Fibroblast of pulmonary artery (primary cell): ENCODE measurements around the gene MSRB3.

Source experiments
- DNase-seq: peaks from one replicate; pipeline ENCODE4 v3.0.0-alpha.2; 2010; ENCODE audit warnings: low read depth
- H3K4me3 ChIP-seq: replicated peaks from 2 replicates; pipeline ENCODE4 v1.5.1; 2011; ENCODE audit warnings: low read depth, mild to moderate bottlenecking, control low read depth, low read length, moderate library complexity
- TF ChIP-seq, protein P1 (sequence below): IDR thresholded peaks from 2 replicates; pipeline ENCODE4 v1.5.1; 2011; ENCODE audit warnings: mild to moderate bottlenecking, control low read depth, low read length, inconsistent platforms; ENCODE audit errors: missing control alignments

MSRB3 gene

DNA sequence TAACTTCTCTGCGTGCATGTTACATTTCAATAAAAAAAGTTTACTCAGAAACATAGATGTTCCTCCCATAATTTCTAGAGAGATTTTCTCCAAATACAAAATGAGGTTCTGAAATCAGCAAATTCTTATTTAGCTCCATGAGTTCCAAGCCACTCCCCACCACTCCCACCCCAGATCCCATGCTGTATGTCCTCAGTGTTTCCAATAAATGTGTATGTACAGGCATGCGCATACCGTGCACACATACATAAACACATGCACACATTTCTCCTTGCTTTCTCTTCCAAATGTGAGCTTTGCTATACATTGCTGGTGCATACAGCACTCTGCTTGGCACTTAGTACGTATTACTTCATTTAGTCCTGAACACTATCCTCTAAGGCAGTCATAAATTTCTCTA is 209.7 kb downstream of the MSRB3 start:
- H3K4me3 ChIP-seq = no peak overlapping the region
- TF ChIP-seq, protein P1, sequence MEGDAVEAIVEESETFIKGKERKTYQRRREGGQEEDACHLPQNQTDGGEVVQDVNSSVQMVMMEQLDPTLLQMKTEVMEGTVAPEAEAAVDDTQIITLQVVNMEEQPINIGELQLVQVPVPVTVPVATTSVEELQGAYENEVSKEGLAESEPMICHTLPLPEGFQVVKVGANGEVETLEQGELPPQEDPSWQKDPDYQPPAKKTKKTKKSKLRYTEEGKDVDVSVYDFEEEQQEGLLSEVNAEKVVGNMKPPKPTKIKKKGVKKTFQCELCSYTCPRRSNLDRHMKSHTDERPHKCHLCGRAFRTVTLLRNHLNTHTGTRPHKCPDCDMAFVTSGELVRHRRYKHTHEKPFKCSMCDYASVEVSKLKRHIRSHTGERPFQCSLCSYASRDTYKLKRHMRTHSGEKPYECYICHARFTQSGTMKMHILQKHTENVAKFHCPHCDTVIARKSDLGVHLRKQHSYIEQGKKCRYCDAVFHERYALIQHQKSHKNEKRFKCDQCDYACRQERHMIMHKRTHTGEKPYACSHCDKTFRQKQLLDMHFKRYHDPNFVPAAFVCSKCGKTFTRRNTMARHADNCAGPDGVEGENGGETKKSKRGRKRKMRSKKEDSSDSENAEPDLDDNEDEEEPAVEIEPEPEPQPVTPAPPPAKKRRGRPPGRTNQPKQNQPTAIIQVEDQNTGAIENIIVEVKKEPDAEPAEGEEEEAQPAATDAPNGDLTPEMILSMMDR = no peak
- DNase-seq = no peak

DNA sequence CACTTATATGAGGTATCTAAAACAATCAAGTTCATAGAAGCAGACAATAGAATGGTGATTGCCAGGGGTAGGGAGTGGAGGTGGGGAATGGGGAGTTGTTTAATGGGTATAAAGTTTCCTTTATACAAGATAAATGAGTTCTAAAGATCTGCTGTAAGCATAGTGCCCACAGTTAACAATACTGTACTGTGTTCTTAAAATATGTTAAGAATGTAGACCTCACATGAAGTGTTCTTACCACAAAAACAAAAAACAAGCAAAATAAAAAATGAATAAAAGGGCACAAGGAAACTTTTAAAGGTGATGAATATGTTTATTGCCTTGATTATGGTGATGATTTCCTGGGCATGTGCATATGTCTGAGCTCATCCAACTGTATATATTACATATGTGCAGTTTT is 211.8 kb downstream of the MSRB3 start:
- no peak overlapping the region for H3K4me3 ChIP-seq
- peak; percentile 44 for DNase-seq
- TF ChIP-seq, protein P1 = no peak

DNA sequence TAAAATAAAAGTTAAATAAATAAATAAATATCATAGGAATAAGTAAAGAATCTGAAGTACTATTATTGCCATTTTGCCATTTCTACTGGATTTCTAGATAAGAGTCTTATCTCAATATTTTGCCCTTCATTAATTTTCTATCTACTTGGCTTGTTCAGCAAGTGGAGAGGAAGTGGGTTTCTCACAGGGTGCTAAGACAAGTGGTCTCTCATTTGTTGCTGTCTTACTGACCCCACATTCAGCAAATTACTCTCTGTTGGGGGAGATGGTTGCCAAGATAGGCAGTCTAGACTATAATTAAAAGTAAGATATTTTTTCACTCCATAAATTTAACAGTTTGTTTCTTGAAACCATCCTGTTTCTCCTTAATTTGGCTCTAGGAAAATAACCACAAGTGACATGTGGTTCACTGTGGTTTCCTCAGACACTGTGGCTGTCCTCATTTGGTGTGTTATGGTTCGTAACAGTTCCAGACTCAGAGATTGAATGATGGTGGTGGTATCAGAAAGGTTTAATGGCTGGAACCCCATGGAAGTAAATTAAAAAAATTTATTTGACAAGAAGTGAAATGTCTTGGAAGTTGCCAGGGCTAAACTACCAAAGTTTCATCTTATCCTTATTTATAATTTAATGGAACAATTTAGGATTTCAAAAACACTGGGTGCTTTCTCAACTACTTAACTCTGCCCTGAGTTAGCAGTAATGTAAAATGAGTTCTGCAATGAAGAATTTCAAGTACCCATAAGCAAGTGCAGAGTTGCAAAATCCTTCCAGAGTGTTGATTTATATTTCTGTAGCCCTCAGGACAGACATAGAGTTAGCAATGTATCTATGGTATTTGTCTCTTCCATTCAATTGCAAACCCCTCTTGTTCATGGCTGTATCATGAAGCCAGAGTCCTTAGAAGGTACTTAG is 214.8 kb downstream of the MSRB3 start:
- no peak overlapping the region for H3K4me3 ChIP-seq
- TF ChIP-seq, protein P1 = no peak
- DNase-seq = no peak

DNA sequence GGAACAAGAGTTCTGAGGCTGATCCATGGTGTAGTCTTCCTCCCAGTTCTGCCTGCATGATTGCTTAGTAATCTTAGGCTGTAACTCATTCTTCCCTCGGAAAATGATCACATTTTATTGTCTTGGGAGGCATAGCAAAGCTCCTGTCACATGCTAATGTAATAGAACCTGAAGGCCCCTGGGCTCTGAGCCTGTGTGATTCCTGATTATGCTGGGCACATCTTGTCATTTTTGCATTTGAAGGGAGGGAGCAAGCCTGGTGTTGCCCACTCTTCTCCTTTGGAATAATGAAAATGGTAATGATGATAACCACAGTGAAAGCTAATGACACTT is 215.4 kb downstream of the MSRB3 start:
- DNase-seq = no peak
- no peak overlapping the region for H3K4me3 ChIP-seq
- TF ChIP-seq, protein P1 = no peak

DNA sequence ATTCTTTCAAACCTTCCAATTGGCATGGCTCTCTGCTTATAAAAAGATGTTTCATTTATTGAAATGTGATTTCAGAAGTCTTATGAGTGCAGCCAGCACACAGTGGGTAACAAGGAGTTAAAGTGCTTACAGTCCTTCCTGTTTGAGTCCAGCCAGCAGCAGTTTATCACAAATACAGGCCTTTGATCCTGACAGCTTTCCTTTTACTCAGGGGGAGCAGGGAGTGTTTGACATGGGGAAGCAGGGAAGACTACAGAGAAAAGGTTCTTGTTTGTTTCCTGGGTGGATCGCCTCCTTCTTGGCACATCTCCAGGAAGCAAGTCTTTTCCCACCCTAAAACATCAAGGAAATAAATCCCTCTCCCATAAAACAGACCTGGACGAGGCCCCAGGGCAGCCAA is 216.1 kb downstream of the MSRB3 start:
- TF ChIP-seq, protein P1 = no peak
- H3K4me3 ChIP-seq = no peak overlapping the region

DNA sequence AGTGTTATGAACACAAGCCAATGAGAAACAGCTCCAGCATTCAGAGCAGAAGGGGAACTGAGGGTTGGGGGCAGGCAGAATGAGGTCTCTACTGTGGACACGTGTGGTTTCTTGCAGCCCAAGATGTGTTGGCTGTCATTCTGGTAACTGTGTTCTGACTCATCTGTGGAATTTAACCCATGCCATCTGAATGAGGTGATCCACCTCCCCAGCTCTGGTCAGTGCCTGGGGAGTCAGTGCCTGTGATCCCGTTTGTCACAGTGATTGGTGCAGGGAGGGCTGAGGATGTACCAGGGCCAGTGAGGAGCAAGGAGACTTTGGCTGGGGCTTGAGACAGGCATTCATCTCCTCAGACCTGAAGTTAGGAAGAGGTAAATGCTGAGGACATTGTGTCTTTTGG is 216.8 kb downstream of the MSRB3 start:
- peak; percentile 40 for DNase-seq
- TF ChIP-seq, protein P1 = no peak
- no peak overlapping the region for H3K4me3 ChIP-seq

More for the DNA sequence above, 216.1 kb downstream of the MSRB3 start:
- DNase-seq = peak; percentile 17

DNA sequence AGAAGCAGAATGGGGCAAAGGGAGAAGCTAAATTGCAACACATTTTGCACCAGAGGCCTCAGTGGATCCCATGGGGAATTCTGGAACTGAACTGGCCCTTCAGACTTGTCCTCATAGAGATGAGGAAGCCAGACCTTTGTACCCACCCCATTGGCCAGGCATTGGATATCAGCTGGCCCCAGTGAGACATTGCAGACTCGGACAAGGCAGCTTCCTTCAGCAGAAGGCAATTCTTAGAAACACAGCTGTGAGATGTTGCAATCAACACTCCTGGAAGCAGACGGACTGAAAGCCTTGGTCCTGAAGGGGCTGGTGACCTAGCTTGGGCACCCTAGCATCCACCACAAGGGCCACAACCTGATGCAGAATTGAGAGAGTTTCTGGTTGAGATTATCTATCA is 218.1 kb downstream of the MSRB3 start:
- peak; percentile 75 for DNase-seq
- no peak overlapping the region for H3K4me3 ChIP-seq
- TF ChIP-seq, protein P1 = no peak
